GM12864 (cell line): ENCODE measurements around the gene RNF144A.

Source experiments
- DNase-seq: peaks from one replicate; pipeline ENCODE4 v3.0.0-alpha.2; 2011; ENCODE audit warnings: low read depth
- H3K4me3 ChIP-seq: 2 replicates; pipeline ENCODE4 v1.5.1; 2011; ENCODE audit warnings: mild to moderate bottlenecking, low read depth, low read length, control low read depth
- TF ChIP-seq, protein P1 (sequence below): IDR thresholded peaks from 2 replicates; pipeline ENCODE4 v1.5.1; 2011; ENCODE audit warnings: low read depth, mild to moderate bottlenecking, moderate library complexity, low read length, control low read depth, inconsistent platforms; ENCODE audit errors: missing control alignments

RNF144A gene

DNA sequence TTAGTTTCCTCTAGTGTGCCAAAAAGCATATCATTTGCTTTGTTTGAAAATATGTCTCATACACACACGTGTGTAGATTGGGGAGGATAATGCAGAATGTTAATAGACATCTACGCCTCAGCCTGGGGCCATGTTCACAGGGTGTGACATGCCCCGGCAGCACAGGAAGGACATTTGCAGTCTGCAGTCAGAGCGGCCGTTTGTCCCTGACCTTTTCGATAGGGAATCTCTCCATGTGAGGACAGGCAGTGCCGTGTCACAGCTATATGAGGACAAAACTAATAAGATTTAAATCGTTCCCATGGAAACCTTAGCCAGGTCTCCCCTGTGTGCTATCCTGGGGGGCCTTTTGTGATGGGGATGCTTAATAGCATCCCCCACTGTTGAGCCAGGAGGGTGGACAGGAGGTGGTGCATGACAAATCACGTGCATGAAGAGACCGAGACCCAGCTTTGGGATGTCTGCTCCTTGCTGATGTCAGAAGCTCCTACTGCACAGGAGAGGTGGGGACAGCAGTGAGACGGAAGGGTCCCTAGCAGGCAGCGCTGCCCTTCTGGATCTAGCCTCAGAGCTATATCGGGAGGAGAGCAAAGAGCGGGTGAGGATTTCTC is 100.6 kb downstream of the RNF144A start:
- H3K4me3 ChIP-seq: no peak overlapping the region
- no peak for DNase-seq
- TF ChIP-seq, protein P1, sequence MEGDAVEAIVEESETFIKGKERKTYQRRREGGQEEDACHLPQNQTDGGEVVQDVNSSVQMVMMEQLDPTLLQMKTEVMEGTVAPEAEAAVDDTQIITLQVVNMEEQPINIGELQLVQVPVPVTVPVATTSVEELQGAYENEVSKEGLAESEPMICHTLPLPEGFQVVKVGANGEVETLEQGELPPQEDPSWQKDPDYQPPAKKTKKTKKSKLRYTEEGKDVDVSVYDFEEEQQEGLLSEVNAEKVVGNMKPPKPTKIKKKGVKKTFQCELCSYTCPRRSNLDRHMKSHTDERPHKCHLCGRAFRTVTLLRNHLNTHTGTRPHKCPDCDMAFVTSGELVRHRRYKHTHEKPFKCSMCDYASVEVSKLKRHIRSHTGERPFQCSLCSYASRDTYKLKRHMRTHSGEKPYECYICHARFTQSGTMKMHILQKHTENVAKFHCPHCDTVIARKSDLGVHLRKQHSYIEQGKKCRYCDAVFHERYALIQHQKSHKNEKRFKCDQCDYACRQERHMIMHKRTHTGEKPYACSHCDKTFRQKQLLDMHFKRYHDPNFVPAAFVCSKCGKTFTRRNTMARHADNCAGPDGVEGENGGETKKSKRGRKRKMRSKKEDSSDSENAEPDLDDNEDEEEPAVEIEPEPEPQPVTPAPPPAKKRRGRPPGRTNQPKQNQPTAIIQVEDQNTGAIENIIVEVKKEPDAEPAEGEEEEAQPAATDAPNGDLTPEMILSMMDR: no peak

DNA sequence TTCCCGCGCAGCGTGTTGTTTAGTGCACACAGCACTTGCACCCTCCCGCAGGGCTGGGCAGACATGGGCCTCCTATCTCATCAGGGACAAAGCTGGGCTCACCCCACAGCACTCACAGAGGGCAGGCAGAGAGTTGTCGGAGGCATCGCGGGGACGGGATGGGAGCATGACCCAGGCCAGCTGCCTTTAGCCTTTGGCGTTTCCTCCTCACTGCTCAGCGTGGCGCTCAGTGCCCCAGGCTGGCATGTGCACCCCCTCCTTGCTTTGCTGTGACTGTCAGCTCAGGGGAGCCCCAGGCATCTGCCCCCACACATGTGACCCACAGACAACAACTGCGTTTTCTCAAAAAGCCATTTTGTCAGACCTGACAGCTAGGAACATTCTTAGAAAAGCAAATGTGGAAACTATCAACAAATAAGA is 101.1 kb downstream of the RNF144A start:
- DNase-seq: no peak
- H3K4me3 ChIP-seq: no peak overlapping the region
- TF ChIP-seq, protein P1: no peak

DNA sequence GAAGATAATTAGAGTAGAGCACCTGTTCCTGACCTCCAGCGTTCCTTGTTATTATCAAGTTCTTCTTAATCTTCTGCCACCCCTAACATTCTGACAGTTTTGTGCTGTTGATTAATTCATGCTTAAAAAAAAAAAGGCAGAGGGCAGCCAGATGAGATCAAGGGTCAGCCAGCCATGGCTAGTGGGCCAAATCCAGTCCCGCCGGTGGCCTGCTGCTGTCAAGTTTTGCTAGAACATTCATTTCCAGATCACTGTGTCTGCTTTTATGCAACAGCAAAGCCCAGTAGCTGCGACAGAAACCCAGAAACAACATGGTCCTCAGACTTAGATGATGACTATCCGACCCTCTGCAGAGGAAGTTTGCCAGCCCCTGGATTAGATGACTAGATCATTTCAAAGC is 101.6 kb downstream of the RNF144A start:
- no peak overlapping the region for H3K4me3 ChIP-seq
- TF ChIP-seq, protein P1: no peak
- no peak for DNase-seq

DNA sequence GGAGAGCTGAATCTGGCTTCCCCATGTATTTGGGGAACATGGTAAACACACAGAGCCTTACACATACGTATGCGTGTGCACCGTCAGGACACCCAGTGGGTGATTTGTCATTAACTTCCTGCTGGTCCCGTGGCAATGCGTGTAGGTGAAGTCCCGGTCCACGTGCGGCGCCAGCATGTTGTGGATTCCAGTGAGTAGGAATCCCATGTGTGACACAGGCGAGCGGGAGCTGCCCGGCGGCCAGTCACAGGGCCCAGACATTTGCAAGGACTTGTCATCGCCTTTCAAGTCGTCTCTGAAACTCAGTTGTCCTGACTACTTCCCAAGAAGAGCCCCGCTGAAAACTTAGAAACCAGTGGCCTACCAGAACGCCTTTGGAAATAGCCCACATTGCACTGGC is 102.0 kb downstream of the RNF144A start:
- no peak for DNase-seq
- TF ChIP-seq, protein P1: no peak
- no peak overlapping the region for H3K4me3 ChIP-seq

DNA sequence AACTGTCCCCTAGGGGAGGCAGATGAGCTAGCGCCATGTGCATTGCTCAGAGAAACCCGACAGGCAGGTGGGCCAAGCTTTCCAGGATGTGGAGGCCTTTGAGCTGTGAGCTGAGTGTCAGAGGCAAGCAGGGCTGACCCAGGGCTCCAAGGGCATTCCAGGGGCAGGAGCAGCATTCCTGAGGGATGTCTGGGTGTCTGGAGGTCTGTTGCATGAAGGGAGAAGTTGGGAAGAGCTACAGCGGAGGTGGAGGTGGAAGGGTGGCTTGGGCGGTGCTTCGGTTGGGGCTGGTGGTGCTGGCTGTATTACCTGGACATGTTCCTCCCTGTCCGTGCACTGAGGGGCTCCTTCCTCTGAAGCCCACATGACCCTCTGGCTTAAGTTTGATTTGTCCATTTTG is 102.8 kb downstream of the RNF144A start:
- no peak overlapping the region for H3K4me3 ChIP-seq
- no peak for DNase-seq
- TF ChIP-seq, protein P1: no peak

DNA sequence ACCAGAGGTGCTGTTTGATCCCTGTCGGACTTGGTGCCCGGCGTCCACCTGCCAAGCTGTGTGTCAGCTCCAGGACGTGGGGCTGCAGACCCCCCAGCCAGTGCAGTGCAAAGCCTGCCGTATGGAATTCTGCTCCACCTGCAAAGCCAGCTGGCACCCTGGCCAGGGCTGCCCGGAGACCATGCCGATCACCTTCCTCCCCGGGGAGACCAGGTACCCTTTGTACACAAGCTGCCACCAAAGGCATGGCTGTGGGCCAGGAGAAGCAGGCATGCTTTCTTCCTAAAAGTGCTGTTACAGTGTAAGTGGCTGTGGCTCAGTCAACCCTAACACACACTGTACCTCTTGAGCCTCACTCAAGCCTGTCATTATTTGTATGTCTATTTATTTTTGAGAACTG is 103.3 kb downstream of the RNF144A start:
- DNase-seq: no peak
- TF ChIP-seq, protein P1: no peak

DNA sequence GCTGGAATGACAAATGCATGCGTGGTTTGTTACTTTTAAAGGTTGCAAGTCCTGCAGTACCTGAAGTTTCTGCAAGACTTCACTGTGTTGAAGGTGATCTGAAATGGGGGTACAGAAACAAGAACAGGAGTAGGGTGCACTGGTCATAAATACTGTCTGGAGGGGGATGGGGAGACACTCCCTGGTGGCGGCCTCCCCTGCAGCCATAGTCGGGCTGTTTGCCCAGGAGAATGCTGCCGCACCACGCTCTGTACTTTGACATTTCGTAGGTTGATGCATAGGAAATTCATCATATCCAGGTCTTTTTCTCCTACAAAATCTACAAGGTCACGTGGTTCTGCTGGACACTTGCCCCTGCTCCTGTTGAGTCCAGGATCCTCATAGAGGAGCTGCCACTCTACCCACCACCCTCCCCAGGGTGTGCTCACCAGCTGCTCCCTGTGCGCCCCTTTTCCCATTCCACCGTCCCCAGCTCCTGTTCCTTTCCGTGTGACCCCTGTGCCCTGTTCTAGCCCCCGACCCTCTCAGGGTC is 103.8 kb downstream of the RNF144A start:
- no peak overlapping the region for H3K4me3 ChIP-seq
- TF ChIP-seq, protein P1: no peak
- no peak for DNase-seq

More for the DNA sequence above, 103.3 kb downstream of the RNF144A start:
- H3K4me3 ChIP-seq: no peak overlapping the region
